Ovary (tissue), 9 donors: ENCODE data around the gene NHS. TPM values are rescaled to one million over a fixed set of nuclear protein-coding genes. Genes with fewer than 3 reads are reported as not detected.

Experiments
- DNase-seq, 5 donors: peaks; one replicate each; pipeline ENCODE4 v3.0.0-alpha.2; 2019 to 2020
- H3K27ac ChIP-seq, 2 donors: fragments of 200-600 bp; one replicate each; pipeline versions ENCODE4 v1.5.1 to v1.8.0; 2019 to 2022
- H3K27me3 ChIP-seq: fragments of 200-600 bp; one replicate; pipeline ENCODE4 v1.8.0; 2022
- H3K36me3 ChIP-seq: fragments of 200-600 bp; sonication (generic); one replicate; pipeline ENCODE4 v1.5.1; 2019
- H3K4me1 ChIP-seq: one replicate; pipeline ENCODE4 v1.8.1; 2013; ENCODE audit warnings: mild to moderate bottlenecking, moderate library complexity; ENCODE audit not compliant: insufficient read depth
- H3K4me3 ChIP-seq: fragments of 200-600 bp; sonication (generic); one replicate; pipeline ENCODE4 v1.5.1; 2017
- H3K9me3 ChIP-seq, 2 donors: fragments of 200-600 bp in 1 of 2; sonication (generic) in 1 of 2; one replicate each; pipeline versions ENCODE4 v1.5.1 to v1.8.1; 2013 to 2019; ENCODE audit warnings: mild to moderate bottlenecking in 1 of 2, moderate library complexity in 1 of 2
- CTCF ChIP-seq, 3 donors: fragments of 450-650 bp in 2 of 3; fragments of 200-600 bp in 1 of 3; IDR thresholded peaks; one replicate each; pipeline versions ENCODE4 v1.5.1 to v1.8.0; 2016 to 2022; ENCODE audit warnings: antibody characterized with exemption in 3 of 3, mild to moderate bottlenecking in 1 of 3
- EP300 ChIP-seq: sonication (generic); formaldehyde crosslinking; IDR thresholded peaks from one replicate; pipeline ENCODE4 v1.6.1; 2017; ENCODE audit warnings: antibody characterized with exemption
- POLR2A ChIP-seq: fragments of 450-650 bp; IDR thresholded peaks from one replicate; pipeline ENCODE4 v1.6.1; 2017; ENCODE audit warnings: antibody characterized with exemption, mild to moderate bottlenecking, moderate library complexity
- WGBS, 3 donors: extraction: QIAGEN DNeasy Blood & Tissue Kit in 1 of 3; methylation state at CpG; one replicate each; pipeline versions ENCODE4 v1.1.5 to v1.1.7; 2013 to 2017; 5-methylcytosine and 5-hydroxymethylcytosine counted together
- intact Hi-C, 4 donors: fragments of 100-400 bp; cut with DNase I; formaldehyde crosslinking; loops; one replicate each; pipeline versions ENCODE4 v1.11.0 to v1.15.1; 2022 to 2023
- polyA plus RNA-seq, 2 donors: library from polyadenylated mRNA; stranded (reverse); fragments of 200-250 nt in 1 of 2; fragments of 350-450 nt in 1 of 2; fragmentation: Illumina TruSeq in 1 of 2; extraction: RNeasy Lipid Tissue Mini Kit (QIAGEN cat#74804) in 1 of 2; gene quantifications; one replicate each; pipeline ENCODE4 v1.2.3, GENCODE V29; 2013 to 2014
- total RNA-seq, 7 donors: library from RNA; depleted of rRNA in 2 of 7; stranded (reverse); fragments of >200 nt in 2 of 7; fragmentation: NEBNext Ultra II Directional in 3 of 7; extraction: Animal tissue kit (Norgen Biotek cat#: 25700) in 3 of 7; gene quantifications; one replicate each; pipeline versions ENCODE4 v1.1.0 to v1.2.4, GENCODE V29; 2016 to 2023
- donor health status: DM: no; HTN: no; CAD: no; lungs with moderate emphysema.
- donor health status: DM: no; HTN: no; CAD: no.
- donor health status: Bipolar disorder and iron deficiency.
- donor health status: DM: yes; HTN: yes; CAD: no.
- donor health status: DM: no; HTN: no; CAD: no.
- donor health status: DM: yes; HTN: yes; CAD: no.

The NHS gene
- total and polyA plus RNA-seq, 9 donors, result 2.3 to 9.5 (median 6.7) TPM

- TF ChIP-seq POLR2A (no peak), EP300 (no peak), CTCF (IDR thresholded peaks at IDR 0.05) (no peak)
- no peaks in the 10 kb centered on the region for H3K27me3 ChIP-seq
- H3K4me1 ChIP-seq, result no peaks in the 10 kb centered on the region
- no peak for DNase-seq
- intact Hi-C loops, result no loop called here
- H3K36me3 ChIP-seq, result no peaks in the 10 kb centered on the region
- H3K27ac ChIP-seq, result no peak overlapping the region
- H3K9me3 ChIP-seq, result no peaks in the 10 kb centered on the region
- 55 to 69% (median 67%) methylated on average over 4 of the region's 4 CpGs for WGBS, 3 donors
- H3K4me3 ChIP-seq, result no peak overlapping the region
These were observed 246.7 kb downstream of the NHS start for GRCh38 chrX:17621566-17622270.

- Histone ChIP-seq H3K27ac (no peak overlapping the region), H3K27me3 (no peaks in the 10 kb centered on the region), H3K4me1 (no peaks in the 10 kb centered on the region), H3K4me3 (no peak overlapping the region), H3K9me3 (no peaks in the 10 kb centered on the region), H3K36me3 (no peaks in the 10 kb centered on the region)
- intact Hi-C loops, result no loop called here
- WGBS, 3 donors, result 68 to 77% (median 75%) methylated on average over 3 of the region's 3 CpGs
- TF ChIP-seq POLR2A (no peak), EP300 (no peak), CTCF (IDR thresholded peaks at IDR 0.05) (no peak)
- no peak for DNase-seq
These were observed 247.3 kb downstream of the NHS start for GRCh38 chrX:17622331-17622730.

GRCh38 chrX:17623750-17624149 lies 248.8 kb downstream of the NHS start:
- no peak for DNase-seq
- Histone ChIP-seq H3K9me3 (no peaks in the 10 kb centered on the region), H3K36me3 (no peaks in the 10 kb centered on the region), H3K27me3 (no peaks in the 10 kb centered on the region), H3K27ac (no peak overlapping the region), H3K4me1 (no peaks in the 10 kb centered on the region), H3K4me3 (no peak overlapping the region)
- intact Hi-C loops, result no loop called here
- 79 to 82% (median 82%) methylated on average over 3 of the region's 3 CpGs for WGBS, 3 donors
- no peak for TF ChIP-seq EP300
- no peak for TF ChIP-seq CTCF (IDR thresholded peaks at IDR 0.05)
- no peak for TF ChIP-seq POLR2A

- intact Hi-C loops, result no loop called here
- H3K27ac ChIP-seq, result no peak overlapping the region
- H3K4me1 ChIP-seq, result no peaks in the 10 kb centered on the region
- H3K9me3 ChIP-seq, result no peaks in the 10 kb centered on the region
- no peak for TF ChIP-seq CTCF (IDR thresholded peaks at IDR 0.05)
- TF ChIP-seq POLR2A, result no peak
- no peak for TF ChIP-seq EP300
- H3K36me3 ChIP-seq, result no peaks in the 10 kb centered on the region
- no peak for DNase-seq
- 45 to 72% (median 67%) methylated on average over 1 of the region's 1 CpG for WGBS, 3 donors
- H3K4me3 ChIP-seq, result no peak overlapping the region
- no peaks in the 10 kb centered on the region for H3K27me3 ChIP-seq
These were observed 252.0 kb downstream of the NHS start for GRCh38 chrX:17627026-17627425.
